Fibroblast of upper back skin (primary cell): ENCODE results near the gene UST.
"Not testable (repeated sequence)": the region's sequence is repeated elsewhere in the genome, so short reads cannot be mapped to it uniquely, and the experiment has no call there.

Experiments
- DNase-seq: peaks from one replicate; pipeline ENCODE4 v3.0.0-alpha.2; 2013

Gene UST

DNA sequence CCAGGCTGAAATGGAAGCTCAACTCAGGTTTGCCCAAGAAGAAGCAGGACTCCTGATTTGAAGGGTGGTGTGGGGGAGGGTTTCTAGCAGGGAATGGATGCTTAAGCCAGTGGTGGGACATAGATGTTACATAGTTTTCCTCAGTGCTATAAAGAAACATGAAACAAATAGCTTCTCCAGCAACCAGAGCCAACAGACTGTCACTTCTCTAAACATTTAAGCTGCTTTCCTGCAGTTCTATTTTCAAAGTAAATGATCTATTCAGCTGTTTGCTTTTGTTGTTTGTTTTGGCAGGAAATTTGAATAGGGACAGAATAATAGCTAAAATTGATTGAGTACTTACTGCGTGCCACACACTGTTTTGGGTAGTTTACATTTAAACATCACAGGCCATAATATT lies 169.0 kb downstream of the UST start:
- DNase-seq = no peak

DNA sequence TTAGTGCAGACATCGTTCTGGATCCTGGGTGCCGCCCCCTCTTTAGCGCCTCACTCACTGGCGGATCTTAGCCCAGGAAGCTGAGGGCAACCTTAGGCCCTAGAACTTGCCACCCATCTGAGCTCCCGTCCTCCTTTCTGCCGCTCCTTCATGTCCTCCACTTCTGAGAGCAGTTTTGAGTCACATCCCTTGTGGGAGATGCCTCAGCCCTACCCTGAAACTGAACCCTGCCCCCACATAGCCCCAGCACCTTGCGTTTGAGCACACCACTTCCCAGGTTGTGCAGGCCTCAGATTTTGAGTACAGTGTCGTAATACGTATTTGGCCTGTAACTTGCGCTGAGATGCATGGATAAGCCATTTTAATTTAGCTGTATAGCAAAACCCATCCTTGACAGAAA lies 169.7 kb downstream of the UST start:
- not testable (repeated sequence) for DNase-seq

DNA sequence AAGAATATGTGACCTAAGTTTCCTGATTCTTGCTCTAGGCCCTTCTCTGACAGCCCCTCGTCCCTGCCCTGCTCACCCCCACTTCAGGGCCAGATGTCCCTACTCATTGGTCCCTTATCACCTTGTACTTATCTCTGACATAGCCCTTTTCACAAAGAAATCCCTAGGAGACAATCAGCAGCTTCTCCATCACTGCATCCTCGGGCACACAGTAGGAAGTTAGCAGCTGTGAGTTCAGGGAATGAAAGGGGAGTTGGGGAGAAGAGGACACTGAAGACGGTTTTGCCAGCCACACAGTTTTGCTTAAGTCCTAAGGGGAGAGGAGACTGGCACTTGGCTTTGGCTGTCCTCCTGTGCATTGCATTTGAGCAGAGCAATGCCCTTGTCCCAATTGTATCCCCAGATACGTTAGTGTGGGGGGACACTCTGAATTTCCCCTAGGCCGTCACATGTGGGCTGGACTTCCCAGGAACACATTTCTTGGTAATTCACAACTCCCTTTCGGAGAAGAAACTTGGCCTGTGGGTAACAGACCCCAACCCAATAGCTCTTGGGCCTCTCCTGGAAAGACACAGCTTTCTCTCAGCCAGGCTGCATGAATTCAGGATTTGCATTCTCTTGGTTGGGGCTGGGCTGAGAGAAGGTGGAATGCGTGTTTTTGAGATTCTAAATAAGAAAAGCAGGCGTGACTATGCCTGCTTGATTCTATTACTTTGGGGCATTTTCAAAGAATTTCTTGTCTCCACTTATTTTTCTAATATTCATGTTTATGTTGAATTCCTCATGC lies 177.6 kb downstream of the UST start:
- DNase-seq = no peak

GRCh38 chr6:148925701-148926100 lies 178.9 kb downstream of the UST start:
- DNase-seq = no peak

- DNase-seq = no peak
Measured at GRCh38 chr6:148926478-148926877, 179.6 kb downstream of the UST start.

- DNase-seq = no peak
Measured at GRCh38 chr6:148927586-148927985, 180.8 kb downstream of the UST start.

- no peak for DNase-seq
Measured at GRCh38 chr6:148928811-148929210, 182.0 kb downstream of the UST start.

DNA sequence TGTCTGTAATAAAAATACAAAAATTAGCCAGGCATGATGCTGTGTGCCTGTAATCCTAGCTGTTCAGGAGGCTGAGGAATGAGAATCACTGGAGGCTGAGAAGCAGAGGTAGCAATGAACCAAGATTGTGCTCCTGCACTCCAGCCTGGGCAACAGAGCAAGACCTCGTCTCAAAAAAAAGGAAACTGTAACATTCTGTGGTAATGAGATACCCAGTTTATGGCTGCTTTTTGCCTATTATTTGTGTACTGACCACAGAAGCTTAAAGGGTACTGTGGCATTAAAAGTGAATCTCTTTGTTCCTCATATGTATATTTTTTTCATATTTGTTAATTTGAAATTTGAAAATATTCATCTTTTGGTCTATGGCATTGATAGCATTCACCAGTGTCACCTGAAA lies 185.4 kb downstream of the UST start:
- DNase-seq = no peak

DNA sequence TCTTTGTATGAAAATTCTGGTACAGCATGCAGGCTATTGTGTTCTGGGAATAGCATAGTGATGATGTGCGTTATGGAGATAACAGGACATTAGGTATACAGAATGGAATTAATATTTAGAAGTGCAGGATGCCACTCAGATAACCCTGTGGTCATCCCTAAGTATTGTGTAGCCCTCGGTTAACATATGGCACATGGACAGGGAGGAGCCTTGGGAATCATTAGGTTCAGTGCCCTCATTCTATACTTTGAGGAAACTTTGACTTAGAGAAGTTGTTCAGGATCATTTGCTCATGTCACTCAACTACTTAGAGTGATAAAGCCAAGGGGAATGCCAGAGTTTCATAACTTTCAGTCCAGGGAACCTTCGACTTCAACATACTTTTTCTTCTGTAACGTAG lies 185.9 kb downstream of the UST start:
- DNase-seq = peak; percentile 27

GRCh38 chr6:148934539-148934938 lies 187.7 kb downstream of the UST start:
- DNase-seq = peak; percentile 72

DNA sequence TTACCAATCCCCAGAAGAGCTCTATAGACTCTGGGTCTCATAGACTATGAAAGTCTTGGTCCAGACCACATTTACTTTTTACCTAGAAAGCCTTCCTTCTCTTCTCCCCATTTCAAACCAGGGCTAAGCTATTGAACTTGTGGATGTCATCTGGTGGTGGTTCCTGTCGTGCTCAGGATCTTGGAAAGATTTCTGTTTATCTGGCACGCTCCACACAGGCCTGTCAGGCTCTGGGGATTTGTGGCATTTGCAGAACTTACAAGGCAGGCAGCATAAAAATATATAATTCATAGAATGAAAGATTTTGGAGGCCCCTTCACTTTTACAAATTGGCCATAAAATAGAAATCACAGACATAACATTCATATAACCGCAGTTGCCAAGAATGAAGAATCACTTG lies 188.1 kb downstream of the UST start:
- peak; percentile 91 for DNase-seq

DNA sequence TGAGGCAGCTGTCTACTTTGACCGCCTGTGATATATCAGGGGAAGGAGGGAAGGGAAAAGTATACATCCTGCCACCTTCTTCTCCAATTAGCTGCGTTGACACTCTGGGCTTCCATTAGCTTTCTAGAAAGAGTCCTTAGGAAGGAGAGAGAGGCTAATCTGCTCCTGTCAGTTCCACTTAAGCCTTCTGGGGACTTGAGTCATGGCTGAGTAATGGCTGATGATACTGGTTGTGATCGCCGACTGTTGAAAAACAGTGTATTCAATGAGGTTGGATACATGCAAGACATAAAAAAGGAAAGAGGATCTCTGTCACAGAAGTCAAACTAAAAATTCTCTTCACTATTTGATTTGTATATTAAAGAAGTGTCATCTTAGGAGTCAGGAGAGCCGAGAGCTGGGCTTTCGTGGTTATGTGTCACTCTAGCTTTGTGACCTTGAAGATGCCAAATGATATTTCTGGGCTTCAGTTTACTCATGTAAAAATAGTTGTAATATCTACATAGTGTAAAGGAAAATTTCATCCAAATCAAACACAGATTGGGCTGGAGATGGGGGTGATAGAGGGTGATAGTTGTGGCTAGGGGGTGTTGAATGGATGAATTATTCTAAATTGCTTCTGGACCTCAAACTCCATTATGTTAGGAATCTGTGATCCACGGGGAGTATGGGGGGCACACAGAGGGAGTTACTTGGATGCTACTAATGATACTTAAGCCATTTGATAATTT lies 189.0 kb downstream of the UST start:
- peak; percentile 73 for DNase-seq

DNA sequence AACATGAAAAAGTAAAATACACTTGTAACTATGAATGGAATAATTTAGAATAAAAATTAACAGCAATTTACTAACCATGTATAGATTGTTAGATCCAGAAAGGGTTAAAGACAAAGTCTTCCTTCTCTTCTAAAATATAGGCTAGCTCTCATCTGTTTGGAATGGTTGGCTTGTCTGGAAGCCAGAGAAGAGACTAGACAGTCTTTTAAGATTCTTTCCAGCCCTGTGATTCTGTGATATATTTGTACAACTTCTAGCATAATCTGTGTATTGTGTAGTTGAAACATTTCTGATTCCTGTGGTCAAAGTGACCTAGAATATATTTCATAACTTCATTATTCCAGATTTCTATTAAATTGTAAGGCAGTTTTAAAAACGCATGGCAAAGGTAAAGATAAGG lies 196.6 kb downstream of the UST start:
- peak; percentile 86 for DNase-seq

DNA sequence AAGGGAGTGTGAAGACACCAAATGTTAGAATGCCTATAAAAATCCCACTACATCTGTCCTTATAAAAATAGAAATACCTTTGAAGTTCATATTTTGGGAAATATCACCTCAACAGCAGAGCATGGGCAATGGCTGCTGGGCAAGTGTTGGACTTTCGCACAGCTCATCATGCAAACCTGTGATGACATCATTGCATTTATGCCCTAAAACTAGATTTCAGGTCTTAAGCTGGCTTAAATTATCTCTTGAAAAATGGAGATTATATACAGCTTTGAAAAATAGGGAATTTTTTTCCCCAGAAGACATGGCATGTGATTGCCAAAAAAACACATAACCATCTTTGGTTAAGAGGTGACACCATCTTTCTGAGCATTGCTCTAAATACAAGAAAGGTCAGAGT lies 197.8 kb downstream of the UST start:
- no peak for DNase-seq

GRCh38 chr6:148945301-148946021 lies 198.6 kb downstream of the UST start:
- DNase-seq = peak; percentile 39

DNA sequence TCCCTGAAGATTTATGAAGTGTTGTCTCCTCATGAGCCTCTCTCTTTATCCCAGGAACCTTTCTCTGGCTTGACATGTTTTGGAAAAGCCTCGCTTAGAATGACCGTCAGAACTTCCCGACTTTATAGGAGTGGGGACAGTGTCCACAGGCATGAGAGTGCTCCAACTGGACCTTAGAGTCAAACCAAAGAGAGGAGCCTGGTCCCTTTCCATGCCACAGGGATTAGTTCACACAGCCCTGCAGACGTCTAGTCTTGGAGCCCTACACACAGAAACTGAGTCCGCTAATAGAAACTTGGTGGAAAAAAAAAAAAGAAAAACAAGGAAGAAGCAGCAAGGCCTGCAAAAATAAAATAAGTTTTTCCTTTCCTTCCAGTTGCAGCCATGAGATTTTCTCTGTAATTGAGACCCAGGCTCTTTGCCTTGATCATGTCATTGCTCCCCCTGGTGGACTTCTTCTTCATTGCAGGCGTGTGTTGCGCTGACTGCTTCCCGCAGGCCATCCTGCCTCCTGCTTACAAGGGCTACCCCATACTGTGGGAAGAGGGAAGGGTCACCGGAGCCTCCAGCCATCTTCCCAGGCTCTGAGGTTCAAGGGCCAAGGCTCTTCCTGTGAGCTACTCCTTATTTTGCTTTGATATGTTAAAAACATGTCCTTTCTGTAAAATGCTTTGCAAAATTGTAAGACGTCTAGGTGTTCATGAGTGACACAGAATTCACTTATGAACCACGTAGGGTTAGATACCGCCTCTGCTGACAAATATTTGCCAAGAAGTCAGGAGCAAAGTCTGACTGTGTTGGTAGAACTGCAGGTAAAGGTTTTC lies 201.0 kb downstream of the UST start:
- DNase-seq = peak; percentile 82

DNA sequence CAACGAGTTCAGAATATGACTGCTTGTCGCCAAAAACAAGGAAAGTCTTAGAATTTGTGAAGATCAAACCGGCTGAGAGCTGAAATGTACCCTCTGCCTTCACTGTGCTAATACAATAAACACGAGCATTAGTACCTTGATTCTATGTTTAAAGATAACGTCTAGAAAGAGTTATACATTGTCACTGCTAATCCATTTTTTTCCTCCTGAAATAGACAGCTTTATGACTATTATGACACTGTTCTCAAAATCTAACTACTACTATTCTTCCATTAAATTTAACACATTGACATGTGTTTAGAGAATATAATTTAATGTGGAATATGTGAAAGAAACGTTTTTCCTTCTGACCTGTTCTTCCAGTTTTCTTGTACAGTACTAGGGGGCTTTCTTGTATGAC lies 204.8 kb downstream of the UST start:
- no peak for DNase-seq

DNA sequence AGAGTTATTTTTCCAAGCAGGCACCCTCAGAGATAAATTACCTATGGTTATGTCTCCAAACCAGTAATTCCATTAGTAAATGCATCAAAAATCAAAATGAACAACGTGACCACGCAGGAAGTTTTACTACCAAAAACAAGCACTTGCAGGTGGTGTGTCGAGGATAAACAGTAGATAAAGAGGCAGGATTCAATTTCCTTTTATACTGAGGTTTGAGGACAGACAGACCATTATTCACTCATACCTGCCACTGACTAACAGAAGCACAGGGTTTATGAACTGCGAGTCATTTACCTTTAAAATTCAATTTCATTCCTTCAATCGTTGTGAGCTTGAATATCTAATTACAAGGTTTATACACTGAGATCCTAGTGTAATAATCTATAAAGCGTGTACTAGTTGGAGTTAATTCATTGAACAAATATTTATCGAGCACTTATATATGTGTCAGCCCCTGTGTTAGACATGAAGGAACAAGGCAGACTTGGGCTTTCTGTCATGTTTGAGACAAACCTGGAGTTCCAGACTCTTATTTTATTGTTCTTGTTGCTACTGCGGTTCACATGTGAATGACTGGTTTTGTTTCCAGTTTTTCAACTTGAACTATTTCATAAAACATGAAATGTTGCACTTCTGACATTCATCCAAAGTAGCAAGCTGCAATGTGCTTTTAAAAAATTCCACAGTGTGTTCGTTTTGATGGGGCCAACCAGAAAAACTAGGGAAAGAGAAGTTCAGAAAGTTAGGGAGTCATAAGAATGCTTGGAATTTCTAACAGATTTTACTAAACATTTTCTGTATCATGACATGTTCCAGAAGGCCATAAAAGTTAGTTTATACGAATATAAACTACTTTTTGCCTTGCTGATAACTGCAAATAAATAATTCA lies 205.6 kb downstream of the UST start:
- DNase-seq = peak; percentile 80

GRCh38 chr6:148954461-148954860 lies 207.6 kb downstream of the UST start:
- no peak for DNase-seq

DNA sequence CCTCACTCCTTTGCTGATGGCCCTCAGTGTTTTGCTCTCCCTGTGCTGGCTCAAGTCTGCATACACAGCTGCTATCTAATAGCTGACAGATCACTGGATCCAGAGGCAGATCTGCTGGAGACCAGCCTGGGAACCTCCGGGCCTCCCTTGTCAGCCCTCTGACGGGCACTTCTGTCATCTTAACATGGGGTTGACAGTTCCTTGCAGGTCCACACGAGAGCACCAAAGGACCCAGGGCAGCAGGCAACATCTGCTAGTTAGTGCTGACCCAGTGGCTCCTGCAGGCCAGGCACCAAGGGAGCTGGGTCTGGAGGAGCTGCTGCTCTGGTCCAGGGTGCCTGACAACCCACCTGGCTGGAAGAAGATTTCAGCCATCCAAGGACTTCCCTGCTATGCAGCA lies 208.1 kb downstream of the UST start:
- no peak for DNase-seq

DNA sequence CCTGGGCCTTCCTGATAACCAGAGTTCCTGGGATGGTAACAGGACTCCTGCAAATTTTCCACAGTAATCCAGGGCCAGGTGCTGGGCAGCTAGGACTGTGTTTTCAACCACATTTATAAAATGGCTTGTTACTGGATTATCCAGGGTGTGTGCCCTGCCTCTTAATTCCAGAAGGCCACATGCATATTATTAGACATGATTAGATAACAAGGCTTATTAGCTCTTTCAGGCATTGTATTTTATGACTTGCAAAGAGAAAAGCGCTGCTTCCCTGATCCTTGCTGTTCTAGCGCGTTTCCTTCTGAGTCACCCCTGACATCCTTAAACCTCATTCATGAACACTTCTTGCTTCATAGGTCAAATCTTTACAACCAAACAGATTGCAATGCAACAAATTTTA lies 208.6 kb downstream of the UST start:
- DNase-seq = no peak

- not testable (repeated sequence) for DNase-seq
Measured at GRCh38 chr6:148956163-148956562, 209.3 kb downstream of the UST start.
